ENCODE data around the gene FYCO1. TPM values are rescaled to one million over a fixed set of nuclear protein-coding genes. Genes with fewer than 3 reads are reported as not detected.
"Not testable (repeated sequence)": the region's sequence is repeated elsewhere in the genome, so short reads cannot be mapped to it uniquely, and the experiment has no call there.

FYCO1 gene
- 10 to 100 TPM; 17.6 to 25.1 TPM for total RNA-seq

DNA sequence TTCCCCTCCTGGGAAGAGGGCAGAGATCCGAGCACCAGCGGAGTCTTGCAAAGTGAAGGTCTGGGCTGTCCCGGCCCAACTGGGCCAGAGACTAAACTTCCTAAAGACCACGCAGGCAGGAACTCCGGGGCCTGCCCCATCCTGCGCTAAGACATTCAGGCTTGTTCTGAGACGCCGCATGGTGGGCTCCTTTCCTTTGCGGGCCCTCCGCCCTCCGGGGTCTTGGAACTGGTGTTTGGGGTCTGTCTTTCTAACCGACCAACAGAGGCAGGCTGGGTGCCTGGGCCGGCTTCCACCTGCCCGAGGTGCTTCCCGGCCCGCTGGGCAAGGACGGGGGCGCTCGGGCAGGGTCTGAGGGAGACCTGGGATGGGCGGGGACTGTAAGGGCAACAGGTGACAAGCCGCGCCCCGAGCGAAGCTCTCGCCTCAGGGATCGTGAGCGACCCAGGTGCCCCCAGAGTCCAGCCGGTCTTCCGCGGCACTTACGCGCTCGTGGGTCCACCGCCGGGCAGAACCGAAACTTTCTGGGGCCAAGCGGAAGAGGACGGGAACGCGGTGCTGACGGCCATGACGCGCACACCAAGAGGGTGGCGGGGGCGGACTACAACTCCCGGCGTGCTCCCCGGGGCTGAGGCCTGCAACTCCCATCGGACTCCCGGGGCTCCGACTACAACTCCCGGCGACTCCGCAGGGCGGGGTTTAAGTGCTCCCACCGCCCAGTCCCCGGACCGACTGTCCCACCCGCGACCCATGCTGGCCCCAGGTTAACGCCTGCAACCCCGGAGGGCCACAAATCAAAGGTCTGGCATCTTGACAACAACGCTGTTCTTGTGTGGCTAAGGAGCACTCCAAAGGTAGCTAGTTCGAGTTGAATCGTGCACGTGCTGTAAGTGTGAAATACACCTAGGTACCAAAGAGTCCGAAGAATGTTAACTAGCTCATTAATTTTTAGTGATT, at the start of gene FYCO1:
TSS of gene FYCO1 (minus strand) at position 589 of the 957 bp plus-strand sequence. CDS start 10,914 bp downstream, outside the sequence.
- ATAC-seq (replicated peaks in 1 of 2) (peak; percentile 79 to 80), DNase-seq (peak; percentile 85 to 91)
- Mint-ChIP-seq H3K36me3 (ENCODE audit: insufficient read depth in 2 of 2) (peaks cover 0 to 6% of the 10 kb centered on the region in 2 donors), H3K4me1 (ENCODE audit: low read depth) (peaks cover 48% of the 10 kb centered on the region), H3K9me3 (no peaks in the 10 kb centered on the region), H3K27ac (peak within 1 kb of the TSS; percentile 91), H3K27me3 (ENCODE audit: low read depth) (peaks cover 12% of the 10 kb centered on the region), H3K4me3 (peak within 1 kb of the TSS; percentile 88 to 89)

DNA sequence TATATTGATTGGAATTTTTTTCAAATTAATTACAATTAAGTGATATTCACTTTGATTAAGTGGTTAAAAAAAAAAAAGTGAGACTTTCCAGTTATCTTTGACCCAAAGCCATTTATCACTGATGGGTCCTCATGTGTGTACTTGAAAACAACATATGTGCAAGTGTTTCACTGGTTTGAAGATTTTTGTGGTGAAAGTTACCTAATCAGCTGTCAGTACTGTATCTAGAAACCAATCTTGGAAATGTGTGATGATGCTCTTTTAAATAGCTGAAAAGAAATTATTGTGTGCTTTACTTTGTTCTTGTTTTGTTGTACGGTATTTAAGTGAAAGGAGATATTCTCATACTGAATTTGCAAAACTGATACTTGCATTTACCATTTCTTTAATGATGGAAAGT, 43.3 kb upstream of the FYCO1 start:
- Mint-ChIP-seq H3K9me3 (peaks cover 1 to 3% of the 10 kb centered on the region in 2 donors), H3K27ac (no peak overlapping the region), H3K4me3 (no peak overlapping the region), H3K4me1 (ENCODE audit: low read depth) (no peaks in the 10 kb centered on the region), H3K36me3 (ENCODE audit: insufficient read depth in 2 of 2) (peaks cover 0 to 3% of the 10 kb centered on the region in 2 donors), H3K27me3 (ENCODE audit: low read depth) (peaks cover 12% of the 10 kb centered on the region)
- DNase-seq (no peak), ATAC-seq (replicated peaks in 1 of 2) (no peak)

DNA sequence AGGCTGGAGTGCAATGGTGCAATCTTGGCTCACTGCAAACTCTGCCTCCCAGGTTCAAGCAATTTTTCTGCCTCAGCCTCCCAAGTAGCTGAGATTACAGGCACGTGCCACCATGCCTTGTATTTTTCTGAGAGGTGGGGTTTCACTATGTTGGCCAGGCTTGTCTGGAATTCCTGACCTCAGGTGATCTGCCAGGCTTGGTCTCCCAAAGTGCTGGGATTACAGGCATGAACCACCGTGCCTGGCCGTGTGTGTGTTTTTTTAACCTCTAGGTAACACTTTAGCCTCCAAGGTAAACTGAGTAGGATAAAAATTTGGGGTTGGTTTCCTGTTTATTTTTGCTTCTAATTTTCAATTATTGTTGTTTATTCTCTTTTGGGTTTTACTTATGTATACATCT, 42.4 kb upstream of the FYCO1 start:
- H3K4me1 Mint-ChIP-seq (ENCODE audit: low read depth); H3K36me3 Mint-ChIP-seq (ENCODE audit: insufficient read depth in 2 of 2); ATAC-seq (replicated peaks in 1 of 2); H3K27ac Mint-ChIP-seq; H3K4me3 Mint-ChIP-seq; DNase-seq; H3K9me3 Mint-ChIP-seq: not testable (repeated sequence)
- peaks cover 12% of the 10 kb centered on the region for H3K27me3 Mint-ChIP-seq (ENCODE audit: low read depth)

- Mint-ChIP-seq H3K27ac (no peak overlapping the region), H3K4me3 (no peak overlapping the region), H3K27me3 (ENCODE audit: low read depth) (peaks cover 2% of the 10 kb centered on the region), H3K4me1 (ENCODE audit: low read depth) (no peaks in the 10 kb centered on the region), H3K36me3 (ENCODE audit: insufficient read depth in 2 of 2) (peaks cover 0 to under 1% of the 10 kb centered on the region in 2 donors), H3K9me3 (peaks cover under 1% of the 10 kb centered on the region in 2 donors)
- DNase-seq: no peak
- ATAC-seq (replicated peaks in 1 of 2): no peak
These were observed 40.6 kb upstream of the FYCO1 start for GRCh38 chr3:46036191-46036590.

DNA sequence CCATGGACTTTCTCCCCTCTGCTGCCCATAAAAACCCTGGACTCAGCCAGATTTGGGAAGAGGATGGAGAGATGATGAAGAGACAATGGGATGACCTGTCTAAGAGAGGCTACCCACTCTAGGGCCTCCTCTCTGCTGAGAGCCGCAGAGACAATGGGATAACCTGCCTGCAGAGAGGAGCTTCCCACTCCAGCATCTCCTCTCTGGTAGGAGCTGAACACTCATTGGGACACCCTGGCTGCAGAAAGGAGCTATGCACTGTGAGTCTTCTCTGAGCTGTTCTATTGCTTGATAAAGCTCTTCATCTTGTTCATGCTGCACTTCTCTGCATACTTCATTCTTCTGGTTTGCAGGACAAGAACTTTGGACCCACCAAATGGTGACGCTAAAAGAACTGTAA, 36.1 kb upstream of the FYCO1 start:
- DNase-seq: no peak
- peaks cover 5 to 9% of the 10 kb centered on the region in 2 donors for H3K36me3 Mint-ChIP-seq (ENCODE audit: insufficient read depth in 2 of 2)
- peaks cover 5 to 11% of the 10 kb centered on the region in 2 donors for H3K9me3 Mint-ChIP-seq
- no peaks in the 10 kb centered on the region for H3K4me1 Mint-ChIP-seq (ENCODE audit: low read depth)
- no peak overlapping the region for H3K4me3 Mint-ChIP-seq
- no peak for ATAC-seq (replicated peaks in 1 of 2)
- no peak overlapping the region for H3K27ac Mint-ChIP-seq
- no peaks in the 10 kb centered on the region for H3K27me3 Mint-ChIP-seq (ENCODE audit: low read depth)

- ATAC-seq (replicated peaks in 1 of 2): no peak
These were observed 35.6 kb upstream of the FYCO1 start for GRCh38 chr3:46031269-46031668.

GRCh38 chr3:46030626-46031025, 35.0 kb upstream of the FYCO1 start:
- Mint-ChIP-seq H3K27ac (no peak overlapping the region), H3K4me3 (no peak overlapping the region), H3K36me3 (ENCODE audit: insufficient read depth in 2 of 2) (peaks cover 5 to 9% of the 10 kb centered on the region in 2 donors), H3K9me3 (peaks cover 5 to 11% of the 10 kb centered on the region in 2 donors), H3K4me1 (ENCODE audit: low read depth) (no peaks in the 10 kb centered on the region), H3K27me3 (ENCODE audit: low read depth) (no peaks in the 10 kb centered on the region)
- no peak for ATAC-seq (replicated peaks in 1 of 2)
- no peak for DNase-seq

More at GRCh38 chr3:46031269-46031668, 35.6 kb upstream of the FYCO1 start:
- Mint-ChIP-seq H3K4me1 (ENCODE audit: low read depth) (no peaks in the 10 kb centered on the region), H3K4me3 (no peak overlapping the region), H3K36me3 (ENCODE audit: insufficient read depth in 2 of 2) (peaks cover 5 to 9% of the 10 kb centered on the region in 2 donors), H3K27me3 (ENCODE audit: low read depth) (no peaks in the 10 kb centered on the region), H3K27ac (no peak overlapping the region), H3K9me3 (peaks cover 5 to 11% of the 10 kb centered on the region in 2 donors)
- DNase-seq: no peak

GRCh38 chr3:46029953-46030543, 34.4 kb upstream of the FYCO1 start:
- no peak for ATAC-seq (replicated peaks in 1 of 2)
- no peak for DNase-seq
- Mint-ChIP-seq H3K9me3 (peaks cover 5 to 11% of the 10 kb centered on the region in 2 donors), H3K27ac (no peak overlapping the region), H3K4me1 (ENCODE audit: low read depth) (no peaks in the 10 kb centered on the region), H3K27me3 (ENCODE audit: low read depth) (no peaks in the 10 kb centered on the region), H3K4me3 (no peak overlapping the region), H3K36me3 (ENCODE audit: insufficient read depth in 2 of 2) (peaks cover 5 to 9% of the 10 kb centered on the region in 2 donors)

GRCh38 chr3:46027736-46028397, 32.2 kb upstream of the FYCO1 start:
- Mint-ChIP-seq H3K36me3 (ENCODE audit: insufficient read depth in 2 of 2) (peaks cover 5 to 9% of the 10 kb centered on the region in 2 donors), H3K4me3 (no peak overlapping the region), H3K9me3 (peaks cover 5 to 11% of the 10 kb centered on the region in 2 donors), H3K4me1 (ENCODE audit: low read depth) (no peaks in the 10 kb centered on the region), H3K27me3 (ENCODE audit: low read depth) (no peaks in the 10 kb centered on the region), H3K27ac (no peak overlapping the region)
- DNase-seq (no peak), ATAC-seq (replicated peaks in 1 of 2) (no peak)

DNA sequence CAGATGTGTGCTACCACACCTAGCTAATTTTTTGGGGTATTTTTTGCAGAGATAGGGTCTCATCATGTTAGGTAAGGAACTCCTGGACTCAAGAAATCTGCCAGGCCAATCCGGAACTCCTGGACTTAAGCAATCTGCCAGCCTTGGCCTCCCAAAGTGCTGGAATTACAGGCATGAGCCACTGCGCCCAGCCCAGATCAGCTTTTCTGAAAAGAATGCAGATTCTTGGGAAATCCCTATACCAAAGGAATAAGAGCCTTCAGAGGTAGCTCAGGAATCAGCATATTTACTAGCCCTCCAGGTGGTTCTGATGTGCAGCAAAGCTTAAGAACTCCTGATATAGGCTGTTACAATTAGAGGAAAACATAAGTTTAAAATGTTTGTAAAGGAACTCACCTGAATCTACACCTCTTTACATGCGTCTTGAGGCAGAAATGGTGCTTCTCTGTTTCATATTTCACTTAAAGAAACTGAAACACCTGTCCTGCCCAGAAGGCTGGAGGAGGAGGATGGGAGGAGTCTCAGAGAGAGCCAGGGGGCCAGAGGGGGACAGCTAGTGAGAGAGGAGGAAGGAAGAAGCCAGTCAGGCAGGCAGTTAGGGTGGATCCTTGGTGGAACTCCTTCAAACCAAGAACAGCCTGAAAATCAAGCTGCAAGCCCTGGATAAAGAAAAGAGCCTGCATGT, 31.5 kb upstream of the FYCO1 start, which contains the start of gene XCR1:
TSS of gene XCR1 (minus strand) at position 463 of the 685 bp plus-strand sequence. CDS start 5,536 bp downstream, outside the sequence.
- H3K4me1 Mint-ChIP-seq (ENCODE audit: low read depth): no peaks in the 10 kb centered on the region
- H3K36me3 Mint-ChIP-seq (ENCODE audit: insufficient read depth in 2 of 2): peaks cover 5 to 9% of the 10 kb centered on the region in 2 donors

DNA sequence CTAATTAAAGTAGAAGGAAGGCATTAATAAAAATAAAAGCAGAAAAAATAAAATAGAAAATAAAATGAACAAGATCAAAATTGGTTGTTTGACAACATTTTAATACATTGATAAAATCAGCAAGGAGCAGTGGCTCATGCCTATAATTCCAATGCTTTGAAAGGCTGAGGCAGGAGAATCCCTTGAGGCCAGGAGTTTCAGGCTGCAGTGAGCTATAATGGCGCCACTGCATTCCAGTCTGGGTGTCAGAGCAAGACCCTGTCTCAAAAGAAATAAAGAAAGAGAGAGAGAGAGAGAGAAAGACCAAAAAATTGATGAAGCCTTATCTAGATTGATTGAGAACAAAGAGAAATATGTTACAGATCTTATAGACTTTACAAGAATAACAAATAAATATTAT, 29.5 kb upstream of the FYCO1 start:
- Mint-ChIP-seq H3K9me3 (peaks cover 5 to 11% of the 10 kb centered on the region in 2 donors), H3K4me1 (ENCODE audit: low read depth) (peaks cover 4% of the 10 kb centered on the region), H3K36me3 (ENCODE audit: insufficient read depth in 2 of 2) (peaks cover 5 to 9% of the 10 kb centered on the region in 2 donors), H3K4me3 (no peak overlapping the region), H3K27me3 (ENCODE audit: low read depth) (peaks cover 18% of the 10 kb centered on the region), H3K27ac (no peak overlapping the region)
- ATAC-seq (replicated peaks in 1 of 2) (no peak), DNase-seq (no peak)

More for the DNA sequence above, 31.5 kb upstream of the FYCO1 start, which contains the start of gene XCR1:
- Mint-ChIP-seq H3K4me3 (peak within 1 kb of the TSS in 1 of 2 donors; percentile 13), H3K27ac (no peak within 1 kb of the TSS), H3K27me3 (ENCODE audit: low read depth) (peaks cover 2% of the 10 kb centered on the region), H3K9me3 (peaks cover 5 to 11% of the 10 kb centered on the region in 2 donors)
- ATAC-seq (replicated peaks in 1 of 2) (no peak), DNase-seq (no peak)

DNA sequence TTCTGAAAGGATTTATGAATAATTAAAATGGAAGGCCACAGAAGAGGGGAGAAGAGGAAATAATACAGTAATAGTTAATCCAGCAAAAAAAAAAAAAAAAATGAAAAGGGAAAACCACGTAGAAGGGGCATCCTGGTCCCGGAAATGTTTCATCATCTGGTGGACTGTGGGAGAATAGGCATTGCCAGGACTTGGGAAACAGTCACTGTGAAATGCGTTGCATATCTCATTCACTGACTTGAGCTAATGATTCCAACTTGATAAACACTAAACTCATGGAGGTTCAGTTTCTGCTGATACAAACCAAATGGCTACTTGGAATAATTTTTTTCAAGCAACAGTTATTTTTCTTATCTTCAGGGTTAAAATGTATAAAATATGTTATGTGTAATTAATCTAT, 28.5 kb upstream of the FYCO1 start:
- Mint-ChIP-seq H3K4me3 (no peak overlapping the region), H3K27me3 (ENCODE audit: low read depth) (peaks cover 18% of the 10 kb centered on the region), H3K4me1 (ENCODE audit: low read depth) (peaks cover 14% of the 10 kb centered on the region), H3K36me3 (ENCODE audit: insufficient read depth in 2 of 2) (peaks cover 5 to 9% of the 10 kb centered on the region in 2 donors), H3K27ac (no peak overlapping the region), H3K9me3 (peaks cover 5 to 10% of the 10 kb centered on the region in 2 donors)
- ATAC-seq (replicated peaks in 1 of 2): no peak
- no peak for DNase-seq
